Endothelial cell of umbilical vein (primary cell): ENCODE data around the gene HIVEP1. TPM values are rescaled to one million over a fixed set of nuclear protein-coding genes. Genes with fewer than 3 reads are reported as not detected.

Source experiments
- BruUV-seq: library from RNA; stranded (reverse); fragments of 400-500 nt; replicated peaks from 2 replicates; lab custom pipeline; 2021; lab: Mats Ljungman, UMichigan
- CTCF ChIA-PET: fragments of 300-600, 350-600 bp; sonication (Branson Sonifier 250); formaldehyde crosslinking; loops from one replicate; lab custom pipeline; 2021; ENCODE audit warnings: antibody characterized with exemption, inconsistent platforms; lab: Charles Lee
- POLR2A ChIA-PET: fragments of 300-600, 350-600 bp; sonication (Branson Sonifier 250); formaldehyde crosslinking; loops from one replicate; lab custom pipeline; 2021; ENCODE audit warnings: antibody characterized with exemption, inconsistent platforms; lab: Charles Lee
- DNase-seq: peaks from one replicate; pipeline ENCODE4 v3.0.0-alpha.2; 2011; ENCODE audit warnings: low read depth, low spot score
- FAIRE-seq: peaks from 2 replicates; lab custom pipeline; 2011; peaks lifted over from hg19 to GRCh38; lab: Jason Lieb, UNC
- H2AFZ ChIP-seq: 2 replicates; pipeline ENCODE4 v1.6.0; 2012; ENCODE audit warnings: low read depth, low read length, control low read depth, inconsistent platforms
- H3K27ac ChIP-seq: 2 replicates; pipeline ENCODE4 v1.5.1; 2011; ENCODE audit warnings: low read depth, mild to moderate bottlenecking, control low read depth, low read length, moderate library complexity; ENCODE audit not compliant: insufficient read depth
- H3K27me3 ChIP-seq, 2 experiments: 2 replicates each; pipeline versions ENCODE4 v1.6.0 to v1.6.1; 2011; ENCODE audit warnings: low read length in 2 of 2, mixed read lengths in 1 of 2; ENCODE audit not compliant: control insufficient read depth in 2 of 2, insufficient read depth in 2 of 2
- H3K36me3 ChIP-seq, 2 experiments: 2 replicates in 1 of 2; 3 replicates in 1 of 2; pipeline ENCODE4 v1.5.1; 2011; ENCODE audit warnings: low read length in 2 of 2, mild to moderate bottlenecking in 1 of 2, moderate library complexity in 1 of 2; ENCODE audit not compliant: control insufficient read depth in 2 of 2, insufficient read depth in 2 of 2; ENCODE audit errors: extremely low read depth in 1 of 2
- H3K4me1 ChIP-seq: 3 replicates; pipeline ENCODE4 v1.5.1; 2011; ENCODE audit warnings: mild to moderate bottlenecking, low read length; ENCODE audit not compliant: control insufficient read depth, insufficient read depth; ENCODE audit errors: extremely low read depth
- H3K4me2 ChIP-seq: 2 replicates; pipeline ENCODE4 v1.6.1; 2011; ENCODE audit warnings: low read length, control low read depth, mixed read lengths; ENCODE audit not compliant: insufficient read depth
- H3K4me3 ChIP-seq, 3 experiments: fragments of 200-600 bp in 1 of 3; sonication (generic), shearing (Covaris generic) in 1 of 3; replicated peaks in 1 of 3; 2 replicates each; pipeline ENCODE4 v1.5.1; 2011 to 2016; ENCODE audit warnings: control low read depth in 3 of 3, low read length in 3 of 3, mild to moderate bottlenecking in 2 of 3, inconsistent platforms in 1 of 3, low read depth in 1 of 3, moderate library complexity in 1 of 3; ENCODE audit not compliant: insufficient read depth in 1 of 3
- H3K79me2 ChIP-seq: 2 replicates; pipeline ENCODE4 v1.6.0; 2012; ENCODE audit warnings: low read length, inconsistent platforms; ENCODE audit not compliant: control insufficient read depth, insufficient read depth
- H3K9ac ChIP-seq: replicated peaks from 2 replicates; pipeline ENCODE3; 2011; ENCODE audit warnings: low read length, control low read depth; ENCODE audit not compliant: insufficient read depth; ENCODE audit errors: extremely low read depth
- H3K9me1 ChIP-seq: replicated peaks from 3 replicates; pipeline ENCODE4 v1.6.0; 2011; ENCODE audit warnings: mild to moderate bottlenecking, low read length; ENCODE audit not compliant: control insufficient read depth, insufficient read depth; ENCODE audit errors: extremely low read depth
- H3K9me3 ChIP-seq: replicated peaks from 2 replicates; pipeline ENCODE4 v1.5.1; 2012; ENCODE audit warnings: low read length, inconsistent platforms; ENCODE audit not compliant: control insufficient read depth, insufficient read depth
- H4K20me1 ChIP-seq: replicated peaks from 2 replicates; pipeline ENCODE3; 2011; ENCODE audit warnings: mild to moderate bottlenecking, low read length; ENCODE audit not compliant: control insufficient read depth, insufficient read depth; ENCODE audit errors: extremely low read depth
- EZH2 ChIP-seq: IDR thresholded peaks from 2 replicates; pipeline ENCODE4 v1.6.1; 2012; ENCODE audit warnings: borderline replicate concordance, low read depth, mild to moderate bottlenecking, moderate library complexity, low read length, inconsistent platforms; ENCODE audit not compliant: severe bottlenecking
- FOS ChIP-seq: IDR thresholded peaks from 2 replicates; pipeline ENCODE4 v1.6.1; 2011; ENCODE audit warnings: mild to moderate bottlenecking, low read length, moderate library complexity, borderline replicate concordance; ENCODE audit not compliant: insufficient read depth
- GATA2 ChIP-seq: IDR thresholded peaks from 2 replicates; pipeline ENCODE4 v1.7.0; 2011; ENCODE audit warnings: low read depth, mild to moderate bottlenecking, moderate library complexity, mixed read lengths, low read length; ENCODE audit not compliant: insufficient read length, insufficient read depth
- JUN ChIP-seq: IDR thresholded peaks from 2 replicates; pipeline ENCODE4 v1.6.1; 2011; ENCODE audit warnings: borderline replicate concordance, low read depth; ENCODE audit not compliant: insufficient read length, insufficient read depth
- MYC ChIP-seq: IDR thresholded peaks from one replicate; pipeline ENCODE4 v1.6.1; 2011; ENCODE audit warnings: mild to moderate bottlenecking, low read depth, low read length
- POLR2A ChIP-seq: IDR thresholded peaks from 2 replicates; pipeline ENCODE4 v1.6.1; 2012; ENCODE audit warnings: low read depth, mild to moderate bottlenecking, control low read depth, low read length
- POLR2AphosphoS5 ChIP-seq: IDR thresholded peaks from 2 replicates; pipeline ENCODE4 v1.6.1; 2012; ENCODE audit warnings: low read depth, mild to moderate bottlenecking, control low read depth, low read length, moderate library complexity; ENCODE audit not compliant: insufficient read depth
- dilution Hi-C: fragments of 300-500 bp; cut with MboI; formaldehyde crosslinking; loops from one replicate; pipeline ENCODE4 v1.15.0; 2019; ENCODE audit warnings: low sequenced_read_pairs; ENCODE audit not compliant: extremely low pct_ligation_motif_present
- intact Hi-C: fragments of 100-400 bp; cut with micrococcal nuclease; formaldehyde crosslinking; loops from one replicate; pipeline ENCODE4 v1.10.0; 2022
- polyA plus RNA-seq, 4 experiments: library from polyadenylated mRNA; depleted of rRNA in 3 of 4; stranded (reverse) in 3 of 4; unstranded in 1 of 4; fragments of >200 nt; gene quantifications; 2 replicates each; pipeline versions ENCODE4 v1.2.1 to v1.2.3, GENCODE V29; 2011 to 2012; ENCODE audit warnings: missing spikeins in 1 of 4
- total RNA-seq: library from RNA; stranded (reverse); gene quantifications from 2 replicates; pipeline ENCODE4 v1.2.3, GENCODE V29; 2021
- TF ChIP-seq, protein P1 (sequence below): IDR thresholded peaks from 2 replicates; pipeline ENCODE4 v1.6.1; 2011; ENCODE audit not compliant: insufficient read depth, insufficient read length
- TF ChIP-seq, protein P2 (sequence below), 2 donors: IDR thresholded peaks; 1 replicate in 1 of 2; 2 replicates in 1 of 2; pipeline ENCODE4 v1.5.1; 2011; ENCODE audit warnings: low read length in 2 of 2, mild to moderate bottlenecking in 2 of 2, moderate library complexity in 2 of 2, control low read depth in 1 of 2, inconsistent platforms in 1 of 2, low read depth in 1 of 2; ENCODE audit not compliant: insufficient read depth in 1 of 2; ENCODE audit errors: extremely low read depth in 1 of 2

HIVEP1 gene
- total and polyA plus RNA-seq, 2 donors (not counting 3 experiments of a cell fraction or from before 2014, with no cell fraction given) = 33.5 to 49.2 TPM

DNA sequence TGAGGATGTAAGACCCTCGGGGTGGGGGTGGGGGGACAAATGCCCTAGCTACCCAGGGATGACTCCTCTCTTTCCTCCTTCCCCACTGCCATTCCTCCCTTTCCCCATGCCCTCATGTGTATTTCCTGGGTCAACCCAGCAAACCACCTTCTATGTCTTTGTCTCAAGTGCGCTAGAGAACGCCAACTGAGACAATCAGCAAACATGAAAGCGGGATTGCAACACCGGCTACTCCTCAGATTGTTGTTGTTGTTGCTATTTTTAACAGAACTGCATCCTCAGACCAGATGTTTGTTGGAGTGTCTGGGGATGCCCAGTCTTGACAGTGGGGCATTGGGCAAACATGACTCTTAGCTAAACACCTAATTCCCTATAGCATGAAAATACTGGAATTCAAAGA lies 39.3 kb upstream of the HIVEP1 start:
- Histone ChIP-seq H3K27me3 (peaks cover 0 to 2% of the 10 kb centered on the region in 2 experiments), H2AFZ (no peak overlapping the region), H3K27ac (no peak overlapping the region), H3K4me2 (no peak overlapping the region), H3K9me1 (no peaks in the 10 kb centered on the region), H3K4me1 (no peaks in the 10 kb centered on the region), H3K79me2 (no peaks in the 10 kb centered on the region), H3K9ac (no peak overlapping the region), H3K9me3 (no peaks in the 10 kb centered on the region), H4K20me1 (no peaks in the 10 kb centered on the region), H3K36me3 (no peaks in the 10 kb centered on the region), H3K4me3 (no peak overlapping the region)
- no TSS peak for BruUV-seq
- DNase-seq = no peak
- TF ChIP-seq, protein P1, sequence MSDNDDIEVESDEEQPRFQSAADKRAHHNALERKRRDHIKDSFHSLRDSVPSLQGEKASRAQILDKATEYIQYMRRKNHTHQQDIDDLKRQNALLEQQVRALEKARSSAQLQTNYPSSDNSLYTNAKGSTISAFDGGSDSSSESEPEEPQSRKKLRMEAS = no peak
- TF ChIP-seq POLR2A = no peak
- no peak for TF ChIP-seq POLR2AphosphoS5
- TF ChIP-seq, protein P2, sequence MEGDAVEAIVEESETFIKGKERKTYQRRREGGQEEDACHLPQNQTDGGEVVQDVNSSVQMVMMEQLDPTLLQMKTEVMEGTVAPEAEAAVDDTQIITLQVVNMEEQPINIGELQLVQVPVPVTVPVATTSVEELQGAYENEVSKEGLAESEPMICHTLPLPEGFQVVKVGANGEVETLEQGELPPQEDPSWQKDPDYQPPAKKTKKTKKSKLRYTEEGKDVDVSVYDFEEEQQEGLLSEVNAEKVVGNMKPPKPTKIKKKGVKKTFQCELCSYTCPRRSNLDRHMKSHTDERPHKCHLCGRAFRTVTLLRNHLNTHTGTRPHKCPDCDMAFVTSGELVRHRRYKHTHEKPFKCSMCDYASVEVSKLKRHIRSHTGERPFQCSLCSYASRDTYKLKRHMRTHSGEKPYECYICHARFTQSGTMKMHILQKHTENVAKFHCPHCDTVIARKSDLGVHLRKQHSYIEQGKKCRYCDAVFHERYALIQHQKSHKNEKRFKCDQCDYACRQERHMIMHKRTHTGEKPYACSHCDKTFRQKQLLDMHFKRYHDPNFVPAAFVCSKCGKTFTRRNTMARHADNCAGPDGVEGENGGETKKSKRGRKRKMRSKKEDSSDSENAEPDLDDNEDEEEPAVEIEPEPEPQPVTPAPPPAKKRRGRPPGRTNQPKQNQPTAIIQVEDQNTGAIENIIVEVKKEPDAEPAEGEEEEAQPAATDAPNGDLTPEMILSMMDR (IDR thresholded peaks at IDR 0.05; ENCODE audit: extremely low read depth in 1 of 2, insufficient read depth in 1 of 2, low read depth in 1 of 2, low read length in 2 of 2) = no peak
- TF ChIP-seq JUN = no peak
- no peak for TF ChIP-seq EZH2
- no peak for TF ChIP-seq FOS
- no peak for TF ChIP-seq GATA2
- TF ChIP-seq MYC = no peak
- FAIRE-seq = no peak
- intact Hi-C loops (no loop called here), dilution Hi-C loops (no loop called here)
- ChIA-PET CTCF (interaction anchor here (1.1 to 1.4 kb wide), 2 partner anchors 9 to 261 kb away, joined by 3 read pairs; no protein-coding TSS in a partner anchor), POLR2A (no interaction called here)
